Stimulated activated naive CD4-positive, alpha-beta T cell (primary cell): Measurements from ENCODE around the gene LMBRD2.
A peak's percentile ranks its signal among the peaks of the same experiment; 100 is the strongest.
"Not testable (repeated sequence)": the region's sequence is repeated elsewhere in the genome, so short reads cannot be mapped to it uniquely, and the experiment has no call there.

Experiments
- DNase-seq, 6 experiments: peaks; one replicate each; lab custom pipeline; 2025; lab: John Stamatoyannopoulos, UW

LMBRD2 gene

DNA sequence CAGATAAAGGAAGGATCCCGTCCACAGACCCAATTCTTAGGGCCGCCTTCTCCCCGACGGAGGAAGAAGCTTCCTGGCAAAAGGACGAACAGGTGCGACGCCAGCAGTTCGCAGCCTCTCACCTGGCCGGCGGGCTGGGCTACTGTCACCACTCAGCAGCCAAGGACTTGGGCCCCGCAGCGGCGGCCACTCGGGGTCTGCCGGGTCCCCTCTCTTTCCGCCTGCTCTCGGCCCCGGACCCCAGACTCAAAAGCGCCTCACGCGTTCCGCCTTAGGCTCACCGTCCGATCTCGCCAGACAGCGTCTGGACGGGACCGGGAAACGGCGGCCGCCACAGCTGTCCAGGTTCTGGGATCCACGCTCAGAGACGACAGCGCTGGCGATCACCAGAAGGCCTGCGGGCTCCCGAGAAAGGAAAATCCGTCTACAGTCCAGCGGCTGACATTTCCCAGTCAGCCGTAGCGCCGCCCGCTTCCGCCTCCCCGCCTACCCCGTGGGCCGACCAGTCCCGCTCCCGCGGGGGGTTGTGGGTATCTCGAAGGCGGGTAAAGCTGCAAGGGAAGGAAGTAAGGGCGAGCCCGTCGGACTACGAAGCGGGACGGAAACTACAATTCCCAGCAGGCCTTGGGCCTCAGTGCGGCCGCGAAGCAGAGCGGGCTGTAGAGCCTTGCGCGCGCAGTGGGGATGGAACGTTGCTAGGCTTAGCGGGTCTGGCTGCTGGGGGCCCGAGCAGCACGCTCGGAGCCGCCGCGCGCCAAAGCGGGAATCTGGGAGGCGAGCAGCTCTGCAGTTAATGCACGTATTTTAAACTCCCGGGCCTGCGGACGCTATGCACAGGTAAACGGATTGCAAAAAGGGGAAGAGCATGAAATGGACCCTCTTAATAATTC, at the start of gene LMBRD2, which contains the start of gene SKP2:
Gene LMBRD2 (minus strand): TSS at position 454 of the 890 bp plus-strand sequence. CDS start 8,538 bp downstream, outside the sequence.
Gene SKP2 (plus strand): TSS at position 678 of the 890 bp plus-strand sequence. CDS start 152 bp downstream, at position 830.
- DNase-seq = peak; percentile 94 to 97 (median 96)

DNA sequence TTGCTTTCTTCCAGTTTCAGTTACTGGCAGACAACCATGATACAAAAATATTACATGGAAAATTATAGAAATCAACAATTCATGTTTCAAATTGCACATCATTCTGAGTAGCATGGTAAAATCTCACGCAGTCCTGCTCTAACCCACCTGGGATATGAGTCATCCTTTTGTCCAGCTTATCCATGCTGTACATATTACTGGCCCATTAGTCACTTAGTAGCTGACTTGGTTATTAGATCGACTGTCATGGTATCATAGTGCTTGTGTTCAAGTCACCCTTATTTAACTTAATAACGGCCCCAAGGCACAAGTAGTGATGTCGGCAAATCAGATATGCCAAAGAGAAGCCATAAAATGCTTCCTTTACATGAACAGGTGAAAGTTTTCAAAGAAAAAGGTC, 48.8 kb upstream of the LMBRD2 start:
- no peak for DNase-seq

DNA sequence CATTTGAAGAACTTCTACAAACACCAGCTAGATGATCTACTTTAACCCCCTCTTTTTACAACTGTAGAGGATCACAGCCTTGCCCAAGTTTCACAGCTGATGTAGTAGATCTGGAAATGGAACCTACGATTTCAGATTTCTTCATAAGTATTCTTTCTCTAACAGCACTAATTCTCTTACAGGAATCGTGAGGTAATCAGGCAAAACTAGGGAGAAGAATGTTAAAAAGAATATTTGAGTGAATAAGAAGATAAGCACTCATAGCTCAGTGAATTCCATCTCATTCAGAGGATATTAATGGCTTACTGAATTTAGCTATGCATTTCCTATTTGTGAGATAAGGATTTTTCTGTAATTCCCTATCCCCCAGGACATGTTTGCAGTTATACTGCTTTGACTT, 47.9 kb upstream of the LMBRD2 start:
- DNase-seq = no peak

DNA sequence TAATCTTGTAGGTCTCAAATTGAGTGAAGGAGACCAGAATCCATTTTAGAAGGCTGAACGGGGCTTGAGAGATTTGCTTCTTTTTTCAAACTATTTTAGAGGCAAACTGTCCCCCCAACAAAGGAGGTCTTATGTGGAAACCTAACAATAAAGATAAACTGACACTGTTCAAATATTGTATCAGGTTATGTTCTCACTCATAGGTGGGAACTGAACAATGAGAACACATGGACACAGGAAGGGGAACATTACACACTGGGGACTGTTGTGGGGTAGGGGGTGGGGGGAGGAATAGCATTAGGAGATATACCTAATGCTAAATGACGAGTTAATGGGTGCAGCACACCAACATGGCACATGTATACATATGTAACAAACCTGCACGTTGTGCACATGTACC, 47.1 kb upstream of the LMBRD2 start:
- not testable (repeated sequence) for DNase-seq

DNA sequence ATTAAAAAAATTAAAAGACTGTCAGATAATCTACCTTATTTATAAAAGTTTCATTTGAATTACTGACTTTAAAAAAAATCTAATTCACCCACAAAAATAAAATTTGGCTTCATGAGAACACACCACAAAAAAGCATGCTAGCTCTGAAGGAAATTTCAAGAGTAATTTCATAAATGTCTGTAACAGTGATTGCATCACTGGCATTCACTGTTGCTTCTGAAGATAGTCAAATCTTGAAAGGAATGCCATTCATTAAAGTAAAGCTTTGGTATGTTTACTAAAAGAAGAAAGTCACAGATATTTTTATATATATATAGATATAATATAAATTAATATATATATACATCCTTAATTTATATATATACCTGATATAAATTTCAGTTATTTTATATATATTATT, 46.6 kb upstream of the LMBRD2 start:
- DNase-seq = no peak

DNA sequence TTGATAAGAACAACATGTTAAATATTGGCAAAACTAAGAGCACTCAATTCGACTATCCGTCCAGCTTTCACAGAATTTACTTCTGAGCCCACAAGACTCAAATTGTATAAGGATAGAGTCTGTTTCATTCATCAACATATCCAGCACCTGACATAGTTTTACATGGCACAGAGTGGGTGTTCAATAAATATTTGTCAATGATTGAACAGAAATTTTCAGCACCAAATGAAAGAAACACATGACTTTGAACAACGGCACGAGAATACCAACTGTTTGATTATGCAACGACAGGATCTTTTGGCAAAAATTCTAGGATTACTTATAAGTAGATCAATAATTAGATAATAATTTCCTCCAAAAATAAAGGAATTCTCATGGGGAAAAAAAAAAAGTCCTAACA, 42.1 kb upstream of the LMBRD2 start:
- no peak for DNase-seq

DNA sequence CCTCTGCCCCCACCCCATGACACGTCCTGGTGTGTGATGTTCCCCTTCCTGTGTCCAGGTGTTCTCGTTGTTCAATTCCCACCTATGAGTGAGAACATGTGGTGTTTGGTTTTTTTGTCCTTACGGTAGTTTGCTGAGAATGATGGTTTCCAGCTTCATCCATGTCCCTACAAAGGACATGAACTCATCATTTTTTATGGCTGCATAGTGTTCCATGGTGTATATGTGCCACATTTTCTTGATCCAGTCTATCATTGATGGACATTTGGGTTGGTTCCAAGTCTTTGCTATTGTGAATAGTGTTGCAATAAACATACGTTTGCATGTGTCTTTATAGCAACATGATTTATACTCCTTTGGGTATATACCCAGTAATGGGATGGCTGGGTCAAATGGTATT, 32.7 kb upstream of the LMBRD2 start:
- DNase-seq = not testable (repeated sequence)

DNA sequence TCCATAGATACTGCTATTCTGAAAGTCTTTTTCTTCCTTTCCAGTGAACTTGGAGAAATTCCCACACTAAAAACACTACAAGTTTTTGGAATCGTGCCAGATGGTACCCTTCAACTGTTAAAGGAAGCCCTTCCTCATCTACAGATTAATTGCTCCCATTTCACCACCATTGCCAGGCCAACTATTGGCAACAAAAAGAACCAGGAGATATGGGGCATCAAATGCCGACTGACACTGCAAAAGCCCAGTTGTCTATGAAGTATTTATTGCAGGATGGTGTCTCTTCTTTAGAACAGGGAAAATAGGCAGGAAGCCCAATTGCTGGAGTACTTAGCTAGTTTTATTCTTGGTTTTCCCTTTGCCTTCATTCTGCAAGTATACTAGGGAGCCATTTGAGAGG, 30.1 kb upstream of the LMBRD2 start:
- no peak for DNase-seq

DNA sequence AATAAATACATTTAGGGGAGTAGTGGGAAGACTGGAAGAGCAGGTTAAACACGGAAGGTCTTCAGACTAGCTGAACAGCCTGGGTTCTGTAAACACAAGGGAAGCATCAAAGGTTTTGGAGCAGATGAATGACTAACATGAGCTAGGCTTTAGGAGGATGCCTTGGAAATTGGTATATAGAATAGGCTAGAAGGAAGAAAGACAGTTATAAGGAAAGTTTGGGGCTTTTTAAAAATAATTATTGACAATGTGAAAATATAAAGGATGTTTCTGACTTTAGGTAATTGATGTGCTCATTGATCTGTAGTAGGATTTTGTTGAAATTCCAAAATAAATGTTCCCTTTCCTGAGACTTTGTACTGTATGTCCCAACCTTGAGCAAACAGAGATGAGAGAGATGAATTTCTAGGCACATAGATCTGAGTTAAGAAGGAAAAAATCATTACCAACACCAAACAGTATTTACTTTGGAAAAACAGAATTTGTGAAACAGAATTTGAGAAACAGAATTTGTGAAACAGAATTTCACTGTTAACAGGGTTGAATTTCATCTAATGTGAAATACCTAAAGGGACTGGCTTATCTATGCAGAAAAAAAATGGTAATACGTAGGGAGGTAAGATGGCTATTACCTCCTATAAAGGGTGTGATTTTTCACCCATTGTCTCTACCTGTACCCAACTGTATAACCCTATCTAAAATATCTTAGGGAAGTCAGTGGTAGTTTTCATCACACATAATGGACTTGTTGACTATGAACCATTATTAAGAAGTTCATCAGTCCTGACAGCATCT, 29.1 kb upstream of the LMBRD2 start:
- no peak for DNase-seq

DNA sequence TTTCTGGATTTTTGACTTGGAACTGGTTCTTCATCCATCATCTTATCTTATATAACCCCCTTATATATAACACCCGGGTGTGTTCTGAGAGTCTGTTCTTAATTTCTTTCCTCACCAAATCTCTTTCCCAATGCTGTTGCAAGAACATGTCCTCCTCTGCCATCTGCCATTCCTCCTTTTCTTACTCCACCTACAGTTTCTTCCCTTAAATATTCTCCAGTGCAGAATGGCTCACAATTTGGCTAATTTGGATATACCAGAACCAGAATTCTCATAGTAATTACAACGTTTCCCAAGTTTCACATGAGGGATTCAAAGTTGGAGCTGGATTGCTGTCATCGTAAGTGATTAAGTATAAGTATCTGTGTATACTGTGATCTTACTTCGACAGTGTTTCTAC, 28.3 kb upstream of the LMBRD2 start:
- DNase-seq = no peak

DNA sequence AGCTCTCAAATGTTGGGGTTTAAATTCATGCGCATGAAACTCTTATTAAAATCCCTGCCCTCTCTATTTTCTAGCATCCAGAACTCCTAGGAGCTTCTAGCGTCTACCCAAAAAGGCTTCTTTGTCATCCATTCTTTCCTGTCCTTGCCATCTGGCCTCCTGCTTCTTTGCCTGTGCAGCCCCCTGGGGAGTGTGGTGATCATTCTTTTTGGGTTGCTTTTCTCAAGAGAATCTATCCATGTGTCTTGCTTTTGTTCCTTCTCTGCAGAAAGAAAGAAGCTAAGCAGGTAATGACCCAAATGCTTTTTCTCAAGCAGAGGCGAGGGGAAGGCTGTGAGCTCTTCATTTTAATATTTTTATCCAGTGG, 26.8 kb upstream of the LMBRD2 start:
- DNase-seq = no peak

DNA sequence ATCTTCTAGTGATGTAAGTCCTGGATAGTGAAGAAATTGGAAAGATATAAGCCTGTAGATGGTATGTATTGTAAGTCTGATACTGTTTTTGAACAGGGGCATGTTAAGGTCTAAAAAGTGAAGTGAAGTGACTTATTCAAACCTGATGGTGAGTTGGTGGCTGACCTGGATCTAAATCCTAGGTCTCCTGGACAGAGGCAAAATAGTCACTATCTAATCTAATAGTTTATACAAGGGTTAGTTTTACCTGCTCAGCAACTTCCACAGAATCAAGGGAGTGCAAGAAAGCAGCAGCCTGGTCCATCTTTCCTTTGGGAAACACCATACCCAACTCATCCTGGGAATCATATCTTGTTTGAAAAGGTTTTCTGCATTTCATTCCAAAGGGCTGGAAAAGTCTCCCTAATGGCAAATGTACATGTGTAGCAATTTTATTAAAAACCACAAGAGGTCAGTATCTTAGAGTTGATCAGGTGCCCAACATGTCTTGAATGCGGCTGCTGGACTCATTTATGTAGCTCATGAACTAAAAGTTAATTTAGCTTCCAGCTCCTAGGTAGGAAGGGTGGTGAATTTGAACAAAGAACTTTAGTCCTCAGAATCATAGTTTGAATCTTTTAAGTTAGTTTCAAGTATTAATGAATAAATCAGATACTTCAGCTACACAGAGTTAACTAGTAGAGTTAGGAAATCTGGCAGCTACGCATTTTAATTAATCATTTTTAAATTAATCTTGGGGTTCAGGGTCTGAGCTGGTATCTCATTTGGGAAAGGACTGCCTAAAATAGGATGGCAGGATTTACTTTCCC, 26.2 kb upstream of the LMBRD2 start:
- DNase-seq = no peak

DNA sequence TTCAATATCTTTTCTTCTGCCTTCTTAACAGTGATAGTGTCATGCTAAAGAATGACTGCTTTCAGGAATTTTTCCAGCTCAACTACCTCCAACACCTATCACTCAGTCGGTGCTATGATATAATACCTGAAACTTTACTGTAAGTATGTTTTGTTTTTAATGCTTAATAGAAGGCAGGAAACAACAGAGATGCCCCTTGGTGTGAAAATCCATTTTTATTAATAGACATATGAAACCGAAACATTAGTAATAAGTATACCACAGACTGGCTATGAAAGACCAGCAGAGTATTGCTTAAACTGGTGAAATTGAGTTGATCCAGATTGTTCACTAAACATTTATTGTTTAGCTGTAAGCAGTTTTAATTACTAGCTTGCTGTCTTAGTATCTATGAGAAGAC, 25.5 kb upstream of the LMBRD2 start:
- no peak for DNase-seq

DNA sequence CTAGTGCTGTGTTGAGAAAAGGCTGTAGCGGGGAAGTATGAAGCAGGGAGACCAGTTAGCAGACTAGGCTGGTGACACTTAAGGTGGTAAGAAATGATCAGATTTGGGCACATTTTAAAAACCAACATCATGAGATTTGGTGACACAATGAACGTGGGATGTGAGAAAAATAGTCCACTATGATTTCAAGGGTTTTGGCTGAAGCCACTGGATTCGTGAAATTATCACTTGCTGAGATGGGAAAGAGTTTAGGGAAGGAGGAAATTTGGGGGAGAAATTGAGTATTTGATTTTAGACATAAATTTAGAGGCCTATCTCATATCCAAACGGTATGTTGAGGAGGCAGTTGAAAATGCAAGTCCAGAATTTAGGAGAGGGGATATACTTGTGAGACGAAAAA, 23.4 kb upstream of the LMBRD2 start:
- no peak for DNase-seq

DNA sequence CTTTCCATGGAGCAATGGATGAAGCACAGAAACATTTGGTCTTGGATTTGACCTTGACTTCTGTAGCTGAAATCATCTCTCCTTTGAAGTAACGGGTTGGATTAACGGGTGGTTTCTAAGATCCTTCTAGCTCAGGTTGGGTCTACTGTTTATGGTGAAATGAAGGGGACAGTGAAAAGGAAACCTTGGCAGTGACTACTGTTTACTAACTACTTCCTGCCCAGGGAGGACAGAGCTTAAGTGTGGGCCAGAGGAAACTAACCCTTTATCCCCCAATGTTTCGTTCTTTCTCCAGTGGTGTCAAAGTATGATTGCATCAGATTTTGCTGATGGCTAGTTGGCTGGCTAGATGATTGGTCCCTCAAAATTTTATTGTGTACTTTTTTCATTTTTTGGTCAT, 22.4 kb upstream of the LMBRD2 start:
- DNase-seq = no peak

DNA sequence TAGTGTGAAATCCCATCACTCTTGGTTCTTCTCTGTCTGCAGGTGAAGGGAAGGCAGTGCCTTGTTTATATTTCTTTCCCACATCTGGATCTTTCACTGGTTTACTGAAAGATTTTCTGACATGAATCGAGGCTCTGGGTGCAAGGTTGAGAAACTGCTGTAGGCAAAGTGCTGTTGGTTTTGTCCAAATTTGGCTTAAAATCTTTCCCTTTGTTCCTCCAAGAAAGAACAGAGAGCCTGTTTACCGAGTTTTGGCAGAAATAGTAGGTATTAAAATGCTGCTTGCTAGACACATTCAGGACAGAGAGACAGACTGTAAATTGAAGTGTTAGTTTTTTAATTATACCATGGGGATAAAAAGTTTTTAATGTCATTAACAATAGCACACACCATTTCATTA, 21.7 kb upstream of the LMBRD2 start:
- DNase-seq = no peak

DNA sequence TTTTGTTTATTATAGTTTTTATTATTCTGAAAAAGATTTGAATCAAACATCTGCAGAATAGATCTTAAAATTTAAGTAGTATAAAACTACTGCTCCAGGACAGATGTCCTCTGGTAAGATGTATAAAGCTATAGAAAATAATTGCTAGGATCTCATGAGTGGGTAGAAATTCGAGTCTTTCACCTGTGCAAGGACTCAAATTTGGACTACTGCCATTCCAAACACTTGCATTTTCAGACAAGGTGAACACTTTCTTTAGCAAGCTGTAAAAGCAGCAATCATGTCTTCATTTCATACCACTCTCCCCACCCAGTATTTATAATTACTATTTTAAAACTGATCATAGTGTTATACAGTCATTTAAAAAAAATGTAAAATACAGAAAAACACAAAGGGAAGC, 20.9 kb upstream of the LMBRD2 start:
- no peak for DNase-seq

DNA sequence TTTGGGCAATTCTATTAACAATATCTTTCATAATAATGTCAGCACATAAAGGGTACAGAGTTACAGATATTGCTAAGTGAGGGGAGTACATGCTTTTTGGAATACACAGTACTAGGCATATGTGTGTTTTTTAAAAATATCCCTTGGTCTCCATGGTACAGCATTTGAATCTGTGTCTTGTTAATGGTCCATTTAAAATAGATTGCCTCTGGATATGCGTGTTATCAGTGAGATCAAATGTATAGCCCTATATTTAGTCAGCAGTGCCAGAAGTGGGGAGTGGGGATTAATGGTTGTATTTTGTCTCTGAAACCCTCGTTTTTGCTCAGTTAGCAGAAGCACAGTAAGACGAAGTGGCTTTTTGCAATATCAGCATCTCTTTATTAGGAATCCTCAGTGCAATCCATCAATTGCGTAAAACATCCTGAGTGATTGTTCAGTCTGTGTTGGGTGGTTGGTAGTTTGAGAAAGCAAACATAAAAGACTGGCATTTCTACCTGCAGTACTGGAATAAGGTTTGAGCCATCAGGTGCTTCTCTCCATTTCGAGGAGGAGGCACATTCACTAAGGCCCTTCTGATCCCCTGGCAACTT, 19.2 kb upstream of the LMBRD2 start:
- DNase-seq = no peak

DNA sequence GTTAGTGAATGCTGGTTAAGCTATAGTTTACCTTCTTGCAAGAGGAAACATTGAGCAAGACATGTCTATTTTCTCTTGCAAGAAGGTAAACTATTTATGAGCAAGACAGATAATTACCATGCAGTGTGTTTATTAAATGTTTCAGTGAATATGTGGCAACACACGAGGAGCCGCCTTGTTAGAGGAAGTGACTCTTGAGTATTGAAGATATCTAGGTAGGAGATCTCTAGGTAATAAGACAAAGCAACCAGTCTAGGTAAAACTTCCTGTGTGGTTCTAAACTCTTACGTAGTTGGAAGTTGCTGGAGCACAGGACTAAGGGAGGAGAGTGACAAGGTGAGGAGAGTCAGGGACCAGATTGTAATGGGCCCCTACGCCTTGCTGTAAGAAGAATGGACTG, 17.1 kb upstream of the LMBRD2 start:
- peak in 3 of 6 experiments; percentile 4 to 17 (median 10) for DNase-seq

DNA sequence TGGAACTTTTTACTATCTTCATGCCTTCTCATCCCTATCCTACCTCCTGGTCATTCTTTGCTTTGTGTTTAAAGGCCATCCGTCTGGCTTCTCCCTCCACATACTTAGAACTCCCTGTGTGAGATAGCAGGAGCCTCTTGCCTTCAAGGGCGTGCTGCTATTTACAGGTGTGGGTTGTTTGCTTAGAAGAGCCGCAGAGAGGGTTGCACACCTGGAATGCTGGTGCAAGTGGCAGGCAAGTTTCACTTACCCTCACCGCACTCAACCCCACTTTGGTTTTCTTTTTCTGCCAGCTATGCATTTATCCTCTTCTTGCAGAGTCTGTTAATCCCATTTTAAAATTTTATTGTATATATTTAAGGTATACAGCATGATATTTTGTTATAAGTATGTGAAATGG, 12.8 kb upstream of the LMBRD2 start:
- DNase-seq = no peak

DNA sequence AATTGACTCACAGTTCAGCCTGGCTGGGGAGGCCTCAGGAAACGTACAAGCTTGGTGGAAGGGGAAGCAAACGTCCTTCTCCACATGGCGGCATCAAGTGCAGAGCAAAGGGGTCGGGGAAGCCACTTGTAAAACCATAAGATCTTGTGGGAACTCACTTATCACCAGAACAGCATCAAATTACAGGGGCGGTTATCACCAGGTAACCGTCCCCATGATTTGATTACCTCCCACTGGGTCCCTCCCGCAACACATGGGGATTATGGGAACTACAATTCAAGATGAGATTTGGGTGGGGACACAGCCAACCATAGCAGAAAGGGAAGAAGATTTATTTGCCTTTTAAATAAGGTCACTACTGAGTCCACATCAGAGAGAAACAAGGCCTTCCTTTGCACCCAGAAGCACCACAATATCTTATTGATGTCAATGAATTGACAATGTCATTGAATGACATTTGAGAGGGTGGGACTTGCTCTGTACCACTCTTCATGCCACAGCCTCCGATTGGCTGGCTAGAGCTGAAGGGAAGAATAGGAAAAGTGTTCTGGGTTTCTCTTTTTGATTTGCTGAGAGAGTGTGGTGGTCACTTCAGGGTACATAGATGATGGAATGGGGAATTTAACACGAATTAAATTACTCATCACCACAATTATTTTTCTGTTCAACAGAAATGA, 11.3 kb upstream of the LMBRD2 start:
- no peak for DNase-seq
